Measurements from ENCODE around the gene FYCO1. TPM values are rescaled to one million over a fixed set of nuclear protein-coding genes. Genes with fewer than 3 reads are reported as not detected.

The FYCO1 gene
- total and polyA plus RNA-seq, 2 of the 8 experiments (the other 6 are each of a cell fraction or from before 2014, with no cell fraction given) = 4.8 to 10.8 TPM

- no peaks in the 10 kb centered on the region; a peak in 1 of 7 replicates for H3K27me3 ChIP-seq (replicated peaks in 1 of 4; ENCODE audit: control insufficient read depth in 3 of 4, extremely low read depth in 1 of 4, insufficient read depth in 3 of 4, low read length in 3 of 4)
- no peak overlapping the region for H2AK5ac ChIP-seq (ENCODE audit: low read depth, low read length)
- H2BK20ac ChIP-seq (ENCODE audit: low read length) = no peak overlapping the region
- no peaks in the 10 kb centered on the region for H3K36me3 ChIP-seq (ENCODE audit: control insufficient read depth in 2 of 4, insufficient read depth in 4 of 4, low read length in 3 of 4)
- POLR2A ChIA-PET (ENCODE audit: partially characterized antibody) = no interaction called here
- H3K79me2 ChIP-seq (ENCODE audit: control insufficient read depth in 1 of 2, insufficient read depth in 2 of 2, low read length in 2 of 2) = no peaks in the 10 kb centered on the region
- H3K79me1 ChIP-seq (ENCODE audit: low read depth, low read length) = no peaks in the 10 kb centered on the region
- no peak overlapping the region for H3K4ac ChIP-seq (replicated peaks; ENCODE audit: insufficient read length, low read depth, low read length)
- no peak overlapping the region for H3K14ac ChIP-seq (ENCODE audit: insufficient read length)
- H3K4me1 ChIP-seq (replicated peaks in 1 of 4; ENCODE audit: control insufficient read depth in 3 of 4, insufficient read depth in 4 of 4, low read length in 3 of 4) = peaks cover 0 to 3% (median 1%) of the 10 kb centered on the region in 4 experiments; a peak in 2 of 7 replicates
- no peak overlapping the region for H3K18ac ChIP-seq (ENCODE audit: extremely low read depth, low read length)
- H3K4me3 ChIP-seq (ENCODE audit: extremely low read depth in 1 of 4, insufficient read depth in 2 of 4, low read depth in 3 of 4, low read length in 4 of 4) = no peak overlapping the region
- no peak for TF ChIP-seq CHD1 (IDR thresholded peaks at IDR 0.05; ENCODE audit: low read depth, low read length)
- no peak overlapping the region for H2BK120ac ChIP-seq (replicated peaks; ENCODE audit: low read depth, low read length)
- DNase-seq (ENCODE audit: low read depth in 1 of 2, low spot score in 2 of 2) = no peak
- no peak overlapping the region for H4K5ac ChIP-seq (ENCODE audit: insufficient read length, low read depth, low read length)
- no peak overlapping the region for H3K27ac ChIP-seq (ENCODE audit: low read depth, low read length)
- no peak overlapping the region for H2BK5ac ChIP-seq (ENCODE audit: low read depth, low read length)
- H2AFZ ChIP-seq (ENCODE audit: low read length) = no peak overlapping the region
- H3K23ac ChIP-seq (ENCODE audit: insufficient read length) = no peak overlapping the region
- CTCF ChIA-PET (ENCODE audit: partially characterized antibody) = no interaction called here
- no peak overlapping the region for H2BK15ac ChIP-seq (ENCODE audit: low read length)
- no peak overlapping the region; the same call in 1 of the 2 replicates for H4K8ac ChIP-seq (ENCODE audit: extremely low read depth, insufficient read depth, low read length)
- H3K9ac ChIP-seq (replicated peaks in 1 of 4; ENCODE audit: extremely low read depth in 1 of 4, low read depth in 3 of 4, low read length in 3 of 4) = no peak overlapping the region
- no peak overlapping the region for H4K91ac ChIP-seq (replicated peaks; ENCODE audit: insufficient read length, low read length)
- 79% methylated on average over 3 of the region's 3 CpGs; no CpG with 5 or more reads in 1 of the 2 experiments for WGBS, 2 experiments (ENCODE audit: extremely low coverage in 1 of 2, insufficient coverage in 1 of 2, insufficient read length in 1 of 2, insufficient replicate concordance in 2 of 2, low coverage in 1 of 2, low lambda C conversion rate in 2 of 2, missing lambda C conversion rate in 1 of 2)
- no peak for FAIRE-seq
- no peak overlapping the region for H3K4me2 ChIP-seq (ENCODE audit: insufficient read depth in 1 of 2, low read depth in 2 of 2, low read length in 2 of 2)
- H3K56ac ChIP-seq (replicated peaks; ENCODE audit: insufficient read length, low read depth, low read length) = no peak overlapping the region
- H3K23me2 ChIP-seq (ENCODE audit: low read depth, low read length) = no peaks in the 10 kb centered on the region
- H4K20me1 ChIP-seq (replicated peaks in 1 of 2; ENCODE audit: control insufficient read depth in 1 of 2, insufficient read depth in 2 of 2, low read length in 2 of 2) = no peaks in the 10 kb centered on the region
- no peak overlapping the region for H2BK12ac ChIP-seq (ENCODE audit: low read depth, low read length)
- no peaks in the 10 kb centered on the region for H3K9me3 ChIP-seq (ENCODE audit: insufficient read depth in 2 of 2, low read depth in 1 of 2, low read length in 1 of 2)
Observed at GRCh38 chr3:45896956-45897355, 98.7 kb downstream of the FYCO1 start.
